HG02798 (cell line): Measurements from ENCODE around the gene GID8.

Experiments used
- ATAC-seq: cut with Tn5 transposase; IDR thresholded peaks from one replicate; pipeline ENCODE4 v1.9.1; 2021; ENCODE audit warnings: mild to moderate bottlenecking; ENCODE audit not compliant: unreplicated experiment, poor library complexity

The GID8 gene

DNA sequence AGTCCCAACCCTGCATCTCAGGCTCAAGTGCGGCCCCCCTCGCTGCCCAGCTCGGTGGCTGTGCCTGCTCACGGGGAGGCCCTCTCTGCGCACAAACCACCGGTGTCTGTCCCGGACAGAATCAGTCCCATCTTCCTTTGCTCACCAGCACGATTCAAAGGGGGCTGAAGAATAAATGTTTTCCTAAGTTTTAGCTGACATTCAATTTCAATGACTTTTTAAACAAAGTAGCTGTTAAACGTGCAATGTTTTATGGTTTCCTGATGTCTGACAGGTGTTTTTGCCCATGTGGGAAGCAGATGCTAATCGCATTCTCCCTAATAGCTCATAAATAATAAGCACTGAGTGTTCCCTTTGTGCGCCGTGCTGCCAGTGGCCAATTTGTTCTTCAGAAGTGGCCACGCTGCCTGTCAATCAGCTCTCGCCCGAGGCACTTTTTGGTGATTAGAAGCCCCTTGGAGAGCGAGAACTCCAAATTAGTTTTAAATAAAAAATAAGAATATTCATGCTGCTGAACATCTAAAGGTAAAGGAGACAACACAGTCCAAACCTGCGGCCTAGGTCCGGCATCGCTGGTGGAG lies 42.5 kb downstream of the GID8 start:
- no peak for ATAC-seq

DNA sequence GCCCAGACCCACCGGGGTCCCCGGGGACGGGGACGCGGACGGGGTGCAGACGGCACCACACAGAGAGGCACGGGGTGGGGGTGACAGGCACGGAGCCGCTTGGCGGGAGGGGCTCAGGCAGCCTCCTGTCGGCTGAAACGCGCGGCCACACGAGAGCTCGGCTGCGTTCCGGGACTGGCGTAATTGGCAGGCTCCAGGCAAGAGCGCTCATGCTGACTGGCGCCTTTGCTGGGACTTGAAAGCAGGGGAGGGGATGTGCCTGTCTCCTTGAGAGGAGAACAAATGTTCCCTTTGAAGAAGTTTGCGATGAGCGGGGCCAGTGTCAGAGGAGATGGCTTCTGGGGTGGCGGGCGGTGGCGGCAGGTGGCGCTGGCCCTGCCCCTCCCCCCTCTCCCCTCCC lies 43.0 kb downstream of the GID8 start:
- no peak for ATAC-seq

GRCh38 chr20:62982124-62983075 lies 44.5 kb downstream of the GID8 start:
- ATAC-seq: no peak

DNA sequence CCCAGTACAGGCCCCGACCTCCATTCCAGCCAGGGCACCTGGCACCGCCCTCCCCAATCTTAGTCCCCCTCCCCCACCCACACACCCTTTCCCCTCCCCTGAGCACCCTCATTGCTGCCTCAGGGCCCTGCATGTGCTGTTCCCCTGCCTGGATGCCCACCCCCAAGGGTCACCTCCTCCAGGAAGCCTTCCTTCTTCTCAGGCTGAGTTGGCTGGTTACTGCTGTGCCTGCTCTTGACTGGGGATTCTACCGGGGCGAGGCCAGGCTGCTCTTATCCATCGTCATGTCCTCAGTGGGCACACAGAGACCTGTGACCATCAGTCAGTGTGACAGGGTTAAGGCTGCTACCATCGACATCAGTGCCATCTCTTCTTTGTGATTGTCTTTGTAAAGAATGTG lies 45.3 kb downstream of the GID8 start:
- no peak for ATAC-seq

DNA sequence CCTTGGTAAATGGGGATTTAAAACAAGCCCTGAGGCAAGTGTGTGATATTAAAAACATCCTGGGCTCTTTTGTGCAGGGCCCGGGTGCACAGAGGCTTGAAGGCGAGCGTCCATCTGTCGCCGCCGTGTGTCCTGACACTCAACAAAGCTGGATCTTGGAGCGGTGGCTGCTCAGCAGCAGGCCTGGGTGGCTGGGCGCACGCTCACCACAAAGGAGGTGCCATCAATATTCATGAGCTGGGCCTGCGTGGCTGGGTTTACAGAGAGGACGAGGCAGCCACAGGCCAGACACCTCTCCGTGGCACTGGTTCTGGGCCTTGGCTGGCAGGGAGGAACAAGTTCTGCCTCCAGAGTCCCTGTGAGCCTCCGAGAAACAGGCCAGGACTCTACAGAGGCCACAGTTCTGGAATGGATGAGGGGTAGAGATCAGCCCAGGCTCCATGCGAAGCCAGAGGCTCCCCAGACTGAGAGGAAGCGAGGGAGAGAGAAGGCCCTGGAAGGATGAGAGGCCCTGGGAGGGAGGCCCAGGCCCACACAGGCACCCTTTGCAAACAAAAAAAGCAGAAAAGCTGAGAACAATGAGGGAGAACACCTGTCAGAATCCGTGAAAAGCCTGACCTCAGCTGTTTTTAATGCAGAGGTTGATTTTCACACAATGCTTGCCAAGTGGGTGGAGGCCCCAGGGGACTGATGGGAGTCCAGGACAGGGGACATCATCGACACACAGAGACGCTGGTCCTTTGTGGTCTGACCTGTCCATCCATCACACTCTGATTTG lies 46.9 kb downstream of the GID8 start:
- ATAC-seq: no peak

- no peak for ATAC-seq
Observed at GRCh38 chr20:62985444-62985778, 47.5 kb downstream of the GID8 start.

- no peak for ATAC-seq
Observed at GRCh38 chr20:62986257-62986800, 48.4 kb downstream of the GID8 start.

- no peak for ATAC-seq
Observed at GRCh38 chr20:62987114-62987513, 49.2 kb downstream of the GID8 start.

GRCh38 chr20:62989201-62989601 lies 51.3 kb downstream of the GID8 start:
- ATAC-seq: no peak

- ATAC-seq: no peak
Observed at GRCh38 chr20:62990306-62990825, 52.4 kb downstream of the GID8 start.

- ATAC-seq: no peak
Observed at GRCh38 chr20:62991196-62991807, 53.4 kb downstream of the GID8 start.

DNA sequence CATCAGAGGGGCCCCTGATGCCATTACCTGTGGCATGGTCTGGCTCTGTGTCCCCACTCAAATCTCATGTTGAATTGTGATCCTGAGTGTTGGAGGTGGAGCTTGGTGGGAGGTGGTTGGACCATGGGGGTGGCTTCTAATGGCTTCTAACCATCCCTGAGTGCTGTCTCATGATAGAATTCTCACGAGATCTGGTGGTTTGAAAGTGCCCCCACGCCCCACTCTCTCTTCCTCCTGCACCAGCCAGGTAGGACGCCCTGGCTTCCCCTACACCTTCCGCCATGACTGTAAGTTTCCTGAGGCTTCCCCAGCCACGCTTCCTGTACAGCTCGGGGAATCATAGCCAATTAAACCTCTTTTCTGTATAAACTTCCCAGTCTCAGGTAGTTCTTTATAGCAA lies 53.9 kb downstream of the GID8 start:
- no peak for ATAC-seq

DNA sequence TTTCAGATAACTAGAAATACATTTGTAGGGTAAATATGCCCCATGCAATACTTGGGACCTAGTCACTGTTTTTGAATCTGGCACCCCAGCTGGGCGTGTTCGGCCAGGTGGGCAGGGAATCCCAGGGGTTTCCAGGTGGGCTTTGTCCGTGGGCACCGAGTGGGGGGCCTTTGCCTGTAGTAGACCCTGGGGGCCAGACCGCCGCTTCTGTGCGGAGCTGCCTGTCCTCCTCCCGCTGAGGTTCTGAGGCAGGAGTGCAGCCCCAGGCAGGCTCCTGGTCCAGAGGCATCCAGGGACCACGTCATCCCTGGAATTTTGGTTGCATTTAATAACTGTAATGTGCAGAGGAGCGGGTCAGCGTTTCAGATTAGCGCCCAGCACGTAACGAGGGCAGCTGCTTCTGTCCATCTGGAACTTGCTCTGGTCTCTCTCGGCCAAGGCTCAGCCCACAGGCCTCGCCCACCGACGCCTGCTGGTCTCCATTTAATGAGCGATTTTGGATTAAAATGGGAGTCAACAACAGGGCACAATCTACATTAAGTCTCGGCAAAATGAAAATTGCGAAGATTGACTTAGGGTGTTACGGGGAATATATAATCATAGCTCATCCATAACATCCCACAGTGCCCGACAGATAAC lies 56.0 kb downstream of the GID8 start:
- no peak for ATAC-seq

GRCh38 chr20:62994869-62995281 lies 56.9 kb downstream of the GID8 start:
- ATAC-seq: no peak

DNA sequence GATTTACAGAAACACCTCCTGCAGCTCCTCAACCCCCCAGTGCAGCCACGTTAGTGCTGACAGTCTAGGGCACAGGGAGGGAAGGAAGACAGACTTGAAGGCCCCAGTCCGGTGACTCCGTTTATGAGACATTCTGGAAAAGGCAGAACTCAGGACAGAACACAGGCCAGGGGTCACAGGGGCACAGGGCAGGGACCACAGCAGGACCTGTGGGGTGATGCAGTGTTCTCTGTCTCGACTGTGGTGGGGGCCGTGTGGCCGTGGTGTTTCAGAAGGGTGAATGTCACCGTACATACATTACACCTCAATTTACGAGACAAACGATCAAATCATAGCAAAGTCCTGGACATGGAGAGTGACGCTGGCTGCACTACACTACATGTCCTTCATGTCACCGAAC lies 57.5 kb downstream of the GID8 start:
- ATAC-seq: no peak

DNA sequence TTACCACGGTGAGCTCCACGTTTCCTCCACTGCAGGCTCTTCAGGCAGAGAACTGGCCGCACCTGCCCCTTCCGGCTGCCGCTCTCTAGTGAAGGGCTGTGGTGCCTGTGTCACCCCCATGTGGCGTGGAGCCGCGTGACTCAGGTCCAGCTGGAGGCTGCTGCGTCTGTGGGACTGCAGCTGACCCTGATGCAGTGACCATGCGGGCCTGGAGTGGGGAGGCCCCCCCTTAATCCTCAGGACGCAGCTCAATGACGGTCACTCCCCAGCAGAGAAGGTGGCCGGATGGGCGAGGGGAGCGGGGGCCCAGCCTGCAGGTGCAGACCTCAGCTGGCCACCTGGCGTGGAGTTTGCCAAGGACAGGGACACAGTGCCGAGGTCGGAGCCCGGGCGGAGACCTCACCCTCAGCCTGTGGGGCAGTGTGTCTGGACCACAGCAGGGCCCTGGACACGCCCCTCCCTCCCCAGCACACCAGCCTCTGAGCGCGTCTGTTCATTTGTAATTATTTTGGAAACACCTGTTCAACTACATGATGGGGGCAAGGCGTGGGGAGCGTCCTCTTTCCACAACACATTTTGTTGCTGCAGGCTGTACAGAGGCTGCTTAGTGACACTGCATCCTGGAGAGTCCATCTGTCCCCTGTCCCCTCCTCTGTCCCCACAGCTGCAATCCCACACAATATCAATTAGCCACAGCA lies 58.1 kb downstream of the GID8 start:
- no peak for ATAC-seq

DNA sequence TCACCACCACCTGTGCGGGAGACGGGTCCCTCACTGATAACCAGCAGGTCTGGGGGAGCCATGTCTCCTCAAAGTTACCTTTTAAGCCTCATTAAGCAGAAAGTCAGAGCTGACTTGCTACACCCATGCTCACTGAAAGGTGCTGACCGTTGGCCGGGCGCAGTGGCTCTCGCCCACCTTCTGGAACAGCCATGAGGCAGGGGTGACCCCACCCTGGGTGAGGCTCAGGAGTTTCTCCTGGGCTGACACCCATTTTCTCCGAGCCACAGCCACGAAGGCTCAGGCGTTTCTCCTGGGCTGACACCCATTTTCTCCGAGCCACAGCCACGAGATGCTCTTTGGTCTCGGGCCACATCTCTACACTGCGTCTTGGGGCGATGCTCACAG lies 58.6 kb downstream of the GID8 start:
- no peak for ATAC-seq

DNA sequence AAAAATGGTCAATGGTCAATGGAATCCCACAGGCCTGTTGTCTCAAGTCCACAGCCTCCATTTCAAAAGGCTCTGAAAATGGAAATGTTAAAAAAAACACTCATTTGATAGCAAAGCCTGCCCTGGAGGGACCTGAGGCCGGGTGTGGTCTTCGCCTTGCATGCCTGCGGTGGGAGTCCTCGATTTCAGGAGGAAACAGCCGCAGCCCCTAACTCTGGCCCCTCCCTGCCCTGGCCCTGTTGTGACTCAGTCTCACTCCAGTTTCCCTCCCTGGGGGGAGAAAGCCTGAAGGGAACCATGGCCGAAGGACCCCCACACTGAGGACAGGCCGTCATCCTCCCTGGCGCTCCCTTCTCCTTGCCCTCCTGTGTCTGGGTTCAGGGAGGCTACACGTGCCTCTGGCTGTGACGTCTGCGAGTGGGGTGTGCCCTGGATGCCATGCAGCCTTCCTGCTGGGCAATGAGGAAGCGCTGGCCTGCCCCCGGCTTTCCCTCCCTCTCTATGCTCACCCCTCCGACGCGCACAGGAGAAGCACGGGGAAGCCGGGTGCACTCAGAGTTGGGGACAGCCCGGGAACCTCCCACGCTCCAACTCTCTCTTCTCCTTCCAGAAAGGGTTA lies 59.6 kb downstream of the GID8 start:
- ATAC-seq: no peak
